Loucy (cell line): ENCODE measurements around the gene AGK.

Experiments used
- H2AFZ ChIP-seq: fragments of 200-600 bp; sonication (generic); 2 replicates; pipeline ENCODE4 v1.6.0; 2016; ENCODE audit warnings: antibody characterized with exemption, mild to moderate bottlenecking, low read length, moderate library complexity
- H3F3A ChIP-seq: fragments of 200-600 bp; 2 replicates; pipeline ENCODE4 v1.6.0; 2016; ENCODE audit warnings: antibody characterized with exemption, low read depth, mild to moderate bottlenecking
- H3K27me3 ChIP-seq: fragments of 200-600 bp; sonication (generic); 2 replicates; pipeline ENCODE4 v1.6.1; 2014; ENCODE audit warnings: low read length, mild to moderate bottlenecking; ENCODE audit not compliant: insufficient read depth, poor library complexity, severe bottlenecking
- H3K36me3 ChIP-seq: fragments of 200-600 bp; sonication (generic); 2 replicates; pipeline ENCODE4 v1.6.1; 2016; ENCODE audit warnings: low read length; ENCODE audit not compliant: insufficient read depth
- H3K4me1 ChIP-seq: fragments of 200-600 bp; sonication (generic); 2 replicates; pipeline ENCODE4 v1.5.1; 2014; ENCODE audit warnings: low read length, mild to moderate bottlenecking; ENCODE audit not compliant: insufficient read depth, poor library complexity, severe bottlenecking
- H3K4me2 ChIP-seq: fragments of 200-600 bp; sonication (generic); 2 replicates; pipeline ENCODE4 v1.6.0; 2014; ENCODE audit warnings: antibody characterized with exemption, low read length, low read depth, mild to moderate bottlenecking; ENCODE audit not compliant: poor library complexity, severe bottlenecking
- H3K4me3 ChIP-seq: fragments of 200-600 bp; sonication (generic); 2 replicates; pipeline ENCODE4 v1.5.1; 2014; ENCODE audit warnings: low read length, mild to moderate bottlenecking, mixed read lengths; ENCODE audit not compliant: poor library complexity, severe bottlenecking
- H3K79me2 ChIP-seq: fragments of 200-600 bp; sonication (generic); 2 replicates; pipeline ENCODE4 v1.6.1; 2014; ENCODE audit warnings: low read length; ENCODE audit not compliant: insufficient read depth
- H3K9ac ChIP-seq: fragments of 200-600 bp; sonication (generic); 2 replicates; pipeline ENCODE4 v1.6.0; 2014; ENCODE audit warnings: mild to moderate bottlenecking, low read depth, low read length, moderate library complexity; ENCODE audit not compliant: poor library complexity, severe bottlenecking
- H3K9me2 ChIP-seq: fragments of 200-600 bp; sonication (generic); replicated peaks from 2 replicates; pipeline ENCODE4 v1.6.1; 2016; ENCODE audit warnings: low read depth, low read length, mixed read lengths
- H3K9me3 ChIP-seq: fragments of 200-600 bp; sonication (generic); 2 replicates; pipeline ENCODE4 v1.6.1; 2014; ENCODE audit warnings: mild to moderate bottlenecking, antibody characterized with exemption, low read length, low read depth; ENCODE audit not compliant: insufficient read depth
- H4K20me1 ChIP-seq: fragments of 200-600 bp; sonication (generic); 2 replicates; pipeline ENCODE4 v1.6.0; 2014; ENCODE audit warnings: antibody characterized with exemption, low read length, mild to moderate bottlenecking; ENCODE audit not compliant: insufficient read depth, poor library complexity, severe bottlenecking
- CTCF ChIP-seq: fragments of 200-600 bp; sonication (generic); conservative IDR thresholded peaks from 2 replicates; pipeline ENCODE4 v1.5.1; 2014; ENCODE audit warnings: mild to moderate bottlenecking, antibody characterized with exemption, low read length
- EZH2phosphoT487 ChIP-seq: fragments of 200-600 bp; IDR thresholded peaks from 2 replicates; pipeline ENCODE4 v1.6.1; 2018; ENCODE audit warnings: antibody characterized with exemption, mild to moderate bottlenecking, moderate library complexity, borderline replicate concordance

Gene AGK

GRCh38 chr7:141567432-141567831 is 16.2 kb downstream of the AGK start:
- Histone ChIP-seq H3K9ac (no peak overlapping the region), H3K4me2 (no peak overlapping the region), H3K4me3 (no peak overlapping the region), H3K27me3 (no peaks in the 10 kb centered on the region), H3K9me3 (no peaks in the 10 kb centered on the region), H3K36me3 (peaks cover 28% of the 10 kb centered on the region; the same call in 1 of the 2 replicates), H3K4me1 (no peaks in the 10 kb centered on the region), H3F3A (no peaks in the 10 kb centered on the region), H3K9me2 (no peaks in the 10 kb centered on the region), H2AFZ (no peak overlapping the region), H3K79me2 (no peaks in the 10 kb centered on the region), H4K20me1 (no peaks in the 10 kb centered on the region)
- TF ChIP-seq CTCF (no peak), EZH2phosphoT487 (no peak)

- H3F3A ChIP-seq: no peaks in the 10 kb centered on the region
- H4K20me1 ChIP-seq: no peaks in the 10 kb centered on the region
- no peak overlapping the region for H3K4me2 ChIP-seq
- no peak overlapping the region for H2AFZ ChIP-seq
- no peaks in the 10 kb centered on the region for H3K4me1 ChIP-seq
- H3K79me2 ChIP-seq: no peaks in the 10 kb centered on the region
- no peak for TF ChIP-seq CTCF
- no peak for TF ChIP-seq EZH2phosphoT487
- no peaks in the 10 kb centered on the region for H3K9me2 ChIP-seq
- peaks cover 28% of the 10 kb centered on the region; the same call in 1 of the 2 replicates for H3K36me3 ChIP-seq
- H3K9me3 ChIP-seq: no peaks in the 10 kb centered on the region
- no peak overlapping the region for H3K4me3 ChIP-seq
- H3K9ac ChIP-seq: no peak overlapping the region
- no peaks in the 10 kb centered on the region for H3K27me3 ChIP-seq
Measured at GRCh38 chr7:141568227-141568626, 17.0 kb downstream of the AGK start.

GRCh38 chr7:141571059-141571458 is 19.8 kb downstream of the AGK start:
- H3K4me3 ChIP-seq: no peak overlapping the region
- H3K4me1 ChIP-seq: no peaks in the 10 kb centered on the region
- no peaks in the 10 kb centered on the region for H3K9me3 ChIP-seq
- TF ChIP-seq CTCF (no peak), EZH2phosphoT487 (no peak)
- H3K36me3 ChIP-seq: peaks cover 22% of the 10 kb centered on the region; the same call in 1 of the 2 replicates
- H3K79me2 ChIP-seq: no peaks in the 10 kb centered on the region
- H3K27me3 ChIP-seq: no peaks in the 10 kb centered on the region
- no peak overlapping the region for H3K4me2 ChIP-seq
- no peaks in the 10 kb centered on the region for H3K9me2 ChIP-seq
- H3F3A ChIP-seq: no peaks in the 10 kb centered on the region
- no peak overlapping the region for H2AFZ ChIP-seq
- no peak overlapping the region for H3K9ac ChIP-seq
- no peaks in the 10 kb centered on the region for H4K20me1 ChIP-seq
